AG10803 (cell line): ENCODE data around the gene ARHGEF1.
A peak's percentile ranks its signal among the peaks of the same experiment; 100 is the strongest.

Experiments
- DNase-seq: peaks from one replicate; pipeline ENCODE4 v3.0.0; 2010; ENCODE audit warnings: low read depth
- H3K4me3 ChIP-seq: 2 replicates; pipeline ENCODE4 v1.5.1; 2011; ENCODE audit warnings: mild to moderate bottlenecking, low read length, control low read depth
- CTCF ChIP-seq: conservative IDR thresholded peaks from 2 replicates; pipeline ENCODE4 v1.5.1; 2011; ENCODE audit warnings: mild to moderate bottlenecking, low read length, control low read depth, inconsistent platforms

Gene ARHGEF1

GRCh38 chr19:41882568-41883462, at the start of gene ARHGEF1:
ARHGEF1 (plus strand) TSS chr19:41883184; CDS start chr19:41888083, 4,899 bp downstream.
- no peak for TF ChIP-seq CTCF
- peak within 1 kb of the TSS; percentile 97 for H3K4me3 ChIP-seq
- peak; percentile 27 for DNase-seq

- no peak for TF ChIP-seq CTCF
- no peak overlapping the region for H3K4me3 ChIP-seq
- no peak for DNase-seq
Observed at GRCh38 chr19:41837981-41838708, 44.8 kb upstream of the ARHGEF1 start.

- DNase-seq, result no peak
Observed at GRCh38 chr19:41839211-41839610, 43.8 kb upstream of the ARHGEF1 start.

GRCh38 chr19:41843371-41843770, 39.6 kb upstream of the ARHGEF1 start:
- no peak for DNase-seq
- no peak overlapping the region for H3K4me3 ChIP-seq
- TF ChIP-seq CTCF, result no peak

More at GRCh38 chr19:41839211-41839610, 43.8 kb upstream of the ARHGEF1 start:
- TF ChIP-seq CTCF, result no peak
- no peak overlapping the region for H3K4me3 ChIP-seq

- no peak within 1 kb of the TSS for H3K4me3 ChIP-seq
- no peak for DNase-seq
- TF ChIP-seq CTCF, result no peak
Observed at GRCh38 chr19:41844601-41845000, 38.4 kb upstream of the ARHGEF1 start, which contains the start of gene LYPD4. LYPD4 (minus strand) TSS chr19:41844683; CDS start chr19:41839285, 5,398 bp downstream.

- no peak within 1 kb of the TSS for H3K4me3 ChIP-seq
- no peak for TF ChIP-seq CTCF
Observed at GRCh38 chr19:41845001-41845050, 38.2 kb upstream of the ARHGEF1 start, which contains the start of gene DMRTC2. DMRTC2 (plus strand) TSS chr19:41845042; CDS start chr19:41847429, 2,387 bp downstream.

More at GRCh38 chr19:41845001-41845050, 38.2 kb upstream of the ARHGEF1 start, which contains the start of gene DMRTC2:
- DNase-seq, result no peak
